ENCODE measurements around the gene CERS4.

GRCh38 chr19:8254286-8255001 is 45.3 kb downstream of the CERS4 start:
- no peak for TF ChIP-seq EP300 (conservative IDR thresholded peaks at IDR 0.05; ENCODE audit: poor library complexity, severe bottlenecking)
- TF ChIP-seq, protein P1, sequence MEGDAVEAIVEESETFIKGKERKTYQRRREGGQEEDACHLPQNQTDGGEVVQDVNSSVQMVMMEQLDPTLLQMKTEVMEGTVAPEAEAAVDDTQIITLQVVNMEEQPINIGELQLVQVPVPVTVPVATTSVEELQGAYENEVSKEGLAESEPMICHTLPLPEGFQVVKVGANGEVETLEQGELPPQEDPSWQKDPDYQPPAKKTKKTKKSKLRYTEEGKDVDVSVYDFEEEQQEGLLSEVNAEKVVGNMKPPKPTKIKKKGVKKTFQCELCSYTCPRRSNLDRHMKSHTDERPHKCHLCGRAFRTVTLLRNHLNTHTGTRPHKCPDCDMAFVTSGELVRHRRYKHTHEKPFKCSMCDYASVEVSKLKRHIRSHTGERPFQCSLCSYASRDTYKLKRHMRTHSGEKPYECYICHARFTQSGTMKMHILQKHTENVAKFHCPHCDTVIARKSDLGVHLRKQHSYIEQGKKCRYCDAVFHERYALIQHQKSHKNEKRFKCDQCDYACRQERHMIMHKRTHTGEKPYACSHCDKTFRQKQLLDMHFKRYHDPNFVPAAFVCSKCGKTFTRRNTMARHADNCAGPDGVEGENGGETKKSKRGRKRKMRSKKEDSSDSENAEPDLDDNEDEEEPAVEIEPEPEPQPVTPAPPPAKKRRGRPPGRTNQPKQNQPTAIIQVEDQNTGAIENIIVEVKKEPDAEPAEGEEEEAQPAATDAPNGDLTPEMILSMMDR (IDR thresholded peaks at IDR 0.05; ENCODE audit: poor library complexity, severe bottlenecking), result no peak
- TF ChIP-seq REST (IDR thresholded peaks at IDR 0.05; ENCODE audit: borderline replicate concordance), result no peak
- TF ChIP-seq MXI1 (conservative IDR thresholded peaks at IDR 0.05; ENCODE audit: poor library complexity, severe bottlenecking), result no peak
- no peak for TF ChIP-seq RAD21 (conservative IDR thresholded peaks at IDR 0.05)
- no peak for TF ChIP-seq EZH2 (IDR thresholded peaks at IDR 0.05; ENCODE audit: borderline replicate concordance, insufficient read depth, low read length, poor library complexity, severe bottlenecking)

Data from neural cell (in vitro differentiated cells).